HEK293T (cell line): Measurements from ENCODE around the gene ANO1.

Experiments used
- ARNT ChIP-seq: fragments of 450-650 bp; IDR thresholded peaks from 2 replicates; pipeline ENCODE4 v1.6.1; 2017; ENCODE audit warnings: mild to moderate bottlenecking
- BHLHE40 ChIP-seq: fragments of 450-650 bp; IDR thresholded peaks from 2 replicates; pipeline ENCODE4 v1.6.1; 2016; ENCODE audit warnings: mild to moderate bottlenecking, moderate library complexity, borderline replicate concordance
- CTBP1 ChIP-seq: fragments of 450-650 bp; IDR thresholded peaks from 2 replicates; pipeline ENCODE4 v1.6.1; 2016; ENCODE audit warnings: borderline replicate concordance
- ELF4 ChIP-seq: fragments of 450-650 bp; IDR thresholded peaks from 2 replicates; pipeline ENCODE4 v1.6.1; 2017; ENCODE audit warnings: antibody characterized with exemption
- FOXM1 ChIP-seq: fragments of 450-650 bp; IDR thresholded peaks from 2 replicates; pipeline ENCODE4 v1.6.1; 2017; ENCODE audit warnings: mild to moderate bottlenecking, borderline replicate concordance
- L3MBTL2 ChIP-seq: fragments of 450-650 bp; conservative IDR thresholded peaks from 2 replicates; pipeline ENCODE4 v1.6.1; 2016; ENCODE audit warnings: mild to moderate bottlenecking
- LEF1 ChIP-seq: fragments of 450-650 bp; IDR thresholded peaks from 2 replicates; pipeline ENCODE4 v1.6.1; 2017; ENCODE audit warnings: mild to moderate bottlenecking, borderline replicate concordance
- SP1 ChIP-seq: fragments of 450-650 bp; IDR thresholded peaks from 2 replicates; pipeline ENCODE4 v1.6.1; 2017
- SUZ12 ChIP-seq: fragments of 450-650 bp; IDR thresholded peaks from 2 replicates; pipeline ENCODE4 v1.6.1; 2016; ENCODE audit warnings: mild to moderate bottlenecking
- TARDBP ChIP-seq: fragments of 450-650 bp; IDR thresholded peaks from 2 replicates; pipeline ENCODE4 v1.6.1; 2016
- ZNF384 ChIP-seq: fragments of 450-650 bp; IDR thresholded peaks from 2 replicates; pipeline ENCODE4 v1.6.1; 2016
- TF ChIP-seq, protein P1 (sequence below): fragments of 450-650 bp; IDR thresholded peaks from 2 replicates; pipeline ENCODE4 v1.6.1; 2016

- TF ChIP-seq LEF1 (no peak), SP1 (no peak), ELF4 (no peak), FOXM1 (no peak), TARDBP (no peak), ZNF384 (no peak), BHLHE40 (no peak), ARNT (no peak), CTBP1 (no peak), L3MBTL2 (no peak), SUZ12 (no peak)
- TF ChIP-seq, protein P1, sequence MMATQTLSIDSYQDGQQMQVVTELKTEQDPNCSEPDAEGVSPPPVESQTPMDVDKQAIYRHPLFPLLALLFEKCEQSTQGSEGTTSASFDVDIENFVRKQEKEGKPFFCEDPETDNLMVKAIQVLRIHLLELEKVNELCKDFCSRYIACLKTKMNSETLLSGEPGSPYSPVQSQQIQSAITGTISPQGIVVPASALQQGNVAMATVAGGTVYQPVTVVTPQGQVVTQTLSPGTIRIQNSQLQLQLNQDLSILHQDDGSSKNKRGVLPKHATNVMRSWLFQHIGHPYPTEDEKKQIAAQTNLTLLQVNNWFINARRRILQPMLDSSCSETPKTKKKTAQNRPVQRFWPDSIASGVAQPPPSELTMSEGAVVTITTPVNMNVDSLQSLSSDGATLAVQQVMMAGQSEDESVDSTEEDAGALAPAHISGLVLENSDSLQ, result no peak
Observed at GRCh38 chr11:70120674-70121073, 42.6 kb downstream of the ANO1 start.
